ENCODE measurements around the gene BLVRB.

DNA sequence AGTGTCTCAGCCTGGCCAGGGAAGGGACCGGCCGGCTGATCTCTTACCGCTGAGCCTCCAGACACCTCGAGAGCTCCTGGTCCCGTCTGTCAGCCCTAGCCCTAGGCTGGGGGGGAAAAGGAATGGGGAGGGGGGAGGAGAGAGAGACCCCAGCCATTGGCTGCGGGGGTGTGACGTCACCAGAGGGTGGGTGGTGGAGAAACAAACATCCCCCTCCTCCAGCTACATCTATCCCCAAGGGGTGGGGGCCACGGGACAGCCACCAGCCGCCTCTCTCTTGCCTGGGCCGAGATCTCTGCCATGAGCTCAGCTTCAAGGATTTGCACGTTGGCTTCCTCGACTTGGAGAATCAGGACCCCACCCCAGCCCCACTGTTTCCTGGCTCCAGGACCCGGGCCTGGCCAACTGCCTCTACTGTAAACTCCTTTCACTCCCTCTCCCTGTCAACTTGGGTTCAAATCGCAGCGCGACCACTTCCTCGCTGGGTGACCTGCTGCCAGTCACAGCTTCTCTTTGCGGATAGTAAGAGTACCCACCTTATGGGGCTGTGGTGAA lies 52.2 kb downstream of the BLVRB start, which contains the start of gene PRX:
- TF ChIP-seq, protein P1, sequence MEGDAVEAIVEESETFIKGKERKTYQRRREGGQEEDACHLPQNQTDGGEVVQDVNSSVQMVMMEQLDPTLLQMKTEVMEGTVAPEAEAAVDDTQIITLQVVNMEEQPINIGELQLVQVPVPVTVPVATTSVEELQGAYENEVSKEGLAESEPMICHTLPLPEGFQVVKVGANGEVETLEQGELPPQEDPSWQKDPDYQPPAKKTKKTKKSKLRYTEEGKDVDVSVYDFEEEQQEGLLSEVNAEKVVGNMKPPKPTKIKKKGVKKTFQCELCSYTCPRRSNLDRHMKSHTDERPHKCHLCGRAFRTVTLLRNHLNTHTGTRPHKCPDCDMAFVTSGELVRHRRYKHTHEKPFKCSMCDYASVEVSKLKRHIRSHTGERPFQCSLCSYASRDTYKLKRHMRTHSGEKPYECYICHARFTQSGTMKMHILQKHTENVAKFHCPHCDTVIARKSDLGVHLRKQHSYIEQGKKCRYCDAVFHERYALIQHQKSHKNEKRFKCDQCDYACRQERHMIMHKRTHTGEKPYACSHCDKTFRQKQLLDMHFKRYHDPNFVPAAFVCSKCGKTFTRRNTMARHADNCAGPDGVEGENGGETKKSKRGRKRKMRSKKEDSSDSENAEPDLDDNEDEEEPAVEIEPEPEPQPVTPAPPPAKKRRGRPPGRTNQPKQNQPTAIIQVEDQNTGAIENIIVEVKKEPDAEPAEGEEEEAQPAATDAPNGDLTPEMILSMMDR (IDR thresholded peaks at IDR 0.05) = no peak
- no peak for TF ChIP-seq POLR2A (IDR thresholded peaks at IDR 0.05)

All from gastroesophageal sphincter (tissue), 3 donors.